MCF 10A (cell line): Measurements from ENCODE around the gene SNAPIN. TPM values are rescaled to one million over a fixed set of nuclear protein-coding genes. Genes with fewer than 3 reads are reported as not detected.
"Not testable (repeated sequence)": the region's sequence is repeated elsewhere in the genome, so short reads cannot be mapped to it uniquely, and the experiment has no call there.

ENCODE experiments used
- BruUV-seq: library from RNA; stranded (reverse); fragments of 400-500 nt; replicated peaks from 2 replicates; lab custom pipeline; 2021; lab: Mats Ljungman, UMichigan
- CTCF ChIA-PET: fragments of 300-600 bp; sonication (Branson Sonifier 250); formaldehyde crosslinking; extraction: SDS; loops from one replicate; lab custom pipeline; 2021; ENCODE audit warnings: antibody characterized with exemption, inconsistent platforms; lab: Yijun Ruan, JAX
- POLR2A ChIA-PET: fragments of 300-600, 350-650 bp; sonication (Branson Sonifier 250); formaldehyde crosslinking; extraction: SDS; loops from one replicate; lab custom pipeline; 2020; ENCODE audit warnings: antibody characterized with exemption, inconsistent platforms; lab: Yijun Ruan, JAX
- DNase-seq: peaks from one replicate; pipeline ENCODE4 v3.0.0-alpha.2; 2018; ENCODE audit not compliant: unreplicated experiment
- H3K27ac Mint-ChIP-seq: one replicate; pipeline ENCODE4 v1.8.0; 2022; ENCODE audit warnings: mild to moderate bottlenecking, low read depth, mixed read lengths; ENCODE audit not compliant: unreplicated experiment
- H3K27me3 Mint-ChIP-seq: one replicate; pipeline ENCODE4 v1.8.0; 2022; ENCODE audit warnings: mixed read lengths; ENCODE audit not compliant: insufficient read depth, unreplicated experiment
- H3K36me3 Mint-ChIP-seq: one replicate; pipeline ENCODE4 v1.8.0; 2022; ENCODE audit warnings: mild to moderate bottlenecking, moderate library complexity, mixed read lengths; ENCODE audit not compliant: insufficient read depth, unreplicated experiment
- H3K4me1 Mint-ChIP-seq: one replicate; pipeline ENCODE4 v1.8.0; 2022; ENCODE audit warnings: mixed read lengths; ENCODE audit not compliant: insufficient read depth, unreplicated experiment
- H3K4me3 Mint-ChIP-seq: one replicate; pipeline ENCODE4 v1.8.0; 2022; ENCODE audit warnings: mild to moderate bottlenecking, moderate library complexity, mixed read lengths; ENCODE audit not compliant: unreplicated experiment
- H3K9me3 Mint-ChIP-seq: one replicate; pipeline ENCODE4 v1.8.0; 2022; ENCODE audit warnings: mixed read lengths; ENCODE audit not compliant: unreplicated experiment
- intact Hi-C: fragments of 100-400 bp; cut with micrococcal nuclease; formaldehyde crosslinking; loops from 2 replicates; pipeline ENCODE4 v1.14.1; 2022
- total RNA-seq: library from RNA; stranded (reverse); gene quantifications from 2 replicates; pipeline ENCODE4 v1.2.3, GENCODE V29; 2022
- TF ChIP-seq, protein P1 (sequence below): fragments of 200-600 bp; IDR thresholded peaks from one replicate; pipeline ENCODE4 v1.8.0; 2022; ENCODE audit warnings: antibody characterized with exemption, mild to moderate bottlenecking; ENCODE audit not compliant: unreplicated experiment

SNAPIN gene
- total RNA-seq, 1 experiment from 2014 or later, result 63.7 TPM

DNA sequence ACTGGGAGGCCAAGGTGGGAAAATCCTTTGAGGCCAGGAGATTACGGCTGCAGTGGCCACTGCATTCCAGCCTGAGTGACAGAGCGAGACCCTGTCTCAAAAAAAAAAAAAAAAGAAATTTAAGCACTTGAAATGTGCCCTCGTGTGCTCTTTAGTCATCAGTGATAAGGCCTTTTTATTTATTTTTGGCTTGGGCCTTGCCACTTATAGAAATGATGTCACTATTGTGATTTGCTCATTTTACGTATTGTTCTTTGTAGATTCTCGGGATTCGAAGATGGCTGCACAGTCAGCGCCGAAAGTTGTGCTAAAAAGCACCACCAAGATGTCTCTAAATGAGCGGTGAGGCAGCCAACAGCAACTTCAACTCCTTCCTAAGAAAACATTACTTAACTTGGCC, 22.2 kb upstream of the SNAPIN start:
- Mint-ChIP-seq H3K4me3 (no peak overlapping the region), H3K27me3 (no peaks in the 10 kb centered on the region), H3K9me3 (no peaks in the 10 kb centered on the region), H3K4me1 (peaks cover 32% of the 10 kb centered on the region), H3K36me3 (peaks cover 75% of the 10 kb centered on the region), H3K27ac (peak overlapping the region; percentile 7)
- ChIA-PET CTCF (no interaction called here), POLR2A (interaction anchor here (1.2 to 46.1 kb wide), 5 partner anchors 14 to 341 kb away, joined by 3 to 1272 read pairs (median 30); partner anchors contain the start of genes JTB, S100A1, S100A13 and S100A14)
- intact Hi-C loops, result no loop called here
- DNase-seq, result no peak
- BruUV-seq, result no TSS peak
- TF ChIP-seq, protein P1, sequence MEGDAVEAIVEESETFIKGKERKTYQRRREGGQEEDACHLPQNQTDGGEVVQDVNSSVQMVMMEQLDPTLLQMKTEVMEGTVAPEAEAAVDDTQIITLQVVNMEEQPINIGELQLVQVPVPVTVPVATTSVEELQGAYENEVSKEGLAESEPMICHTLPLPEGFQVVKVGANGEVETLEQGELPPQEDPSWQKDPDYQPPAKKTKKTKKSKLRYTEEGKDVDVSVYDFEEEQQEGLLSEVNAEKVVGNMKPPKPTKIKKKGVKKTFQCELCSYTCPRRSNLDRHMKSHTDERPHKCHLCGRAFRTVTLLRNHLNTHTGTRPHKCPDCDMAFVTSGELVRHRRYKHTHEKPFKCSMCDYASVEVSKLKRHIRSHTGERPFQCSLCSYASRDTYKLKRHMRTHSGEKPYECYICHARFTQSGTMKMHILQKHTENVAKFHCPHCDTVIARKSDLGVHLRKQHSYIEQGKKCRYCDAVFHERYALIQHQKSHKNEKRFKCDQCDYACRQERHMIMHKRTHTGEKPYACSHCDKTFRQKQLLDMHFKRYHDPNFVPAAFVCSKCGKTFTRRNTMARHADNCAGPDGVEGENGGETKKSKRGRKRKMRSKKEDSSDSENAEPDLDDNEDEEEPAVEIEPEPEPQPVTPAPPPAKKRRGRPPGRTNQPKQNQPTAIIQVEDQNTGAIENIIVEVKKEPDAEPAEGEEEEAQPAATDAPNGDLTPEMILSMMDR, result no peak

DNA sequence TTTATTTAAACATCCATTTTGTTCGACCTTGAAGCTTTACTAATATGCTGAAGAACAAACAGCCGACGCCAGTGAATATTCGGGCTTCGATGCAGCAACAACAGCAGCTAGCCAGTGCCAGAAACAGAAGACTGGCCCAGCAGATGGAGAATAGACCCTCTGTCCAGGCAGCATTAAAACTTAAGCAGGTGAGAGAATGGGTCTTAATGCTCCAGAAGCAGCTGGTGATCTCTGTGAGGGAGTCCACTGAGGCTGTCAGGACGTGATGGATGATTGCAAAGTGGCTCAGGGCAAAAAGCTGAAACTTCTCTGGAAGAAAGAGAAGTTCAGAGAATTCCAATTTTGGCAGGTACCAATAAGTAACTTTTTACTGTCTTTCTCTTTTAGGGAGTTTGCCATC, 20.2 kb upstream of the SNAPIN start:
- no peak for DNase-seq
- ChIA-PET POLR2A (interaction anchor here (1.2 to 46.1 kb wide), 6 partner anchors 12 to 66 kb away, joined by 3 to 1272 read pairs (median 5); partner anchors contain the start of genes ILF2, S100A1, S100A13 and S100A14), CTCF (interaction anchor here (0.5 to 4.6 kb wide), 8 partner anchors 11 to 271 kb away, joined by 3 to 23 read pairs (median 3); partner anchors contain the start of gene S100A6)
- H3K4me1 Mint-ChIP-seq, result peaks cover 25% of the 10 kb centered on the region
- H3K27ac Mint-ChIP-seq, result no peak overlapping the region
- H3K36me3 Mint-ChIP-seq, result peaks cover 88% of the 10 kb centered on the region
- no peak overlapping the region for H3K4me3 Mint-ChIP-seq
- no TSS peak for BruUV-seq
- TF ChIP-seq, protein P1, result no peak
- intact Hi-C loops, result no loop called here
- no peaks in the 10 kb centered on the region for H3K27me3 Mint-ChIP-seq
- no peaks in the 10 kb centered on the region for H3K9me3 Mint-ChIP-seq

DNA sequence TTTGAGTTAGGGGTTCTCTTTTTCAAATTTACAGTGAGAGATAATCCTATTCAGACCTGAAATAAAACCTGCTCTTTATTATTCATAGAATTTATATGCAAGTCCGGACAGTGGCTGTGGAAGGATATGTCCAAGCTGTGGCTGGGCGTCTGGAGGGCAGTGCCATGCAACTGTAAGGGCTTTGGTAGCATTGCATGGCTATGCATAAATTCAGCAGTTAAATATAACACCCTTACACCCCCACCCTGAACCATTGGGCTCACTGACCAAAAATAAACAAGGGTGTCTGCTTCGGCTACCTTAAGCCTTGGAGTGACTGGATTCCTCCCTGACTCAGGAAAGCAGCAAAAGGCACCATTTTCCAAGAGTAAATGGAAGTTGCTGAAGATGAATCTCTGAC, 19.2 kb upstream of the SNAPIN start:
- Mint-ChIP-seq H3K27ac (no peak overlapping the region), H3K27me3 (no peaks in the 10 kb centered on the region), H3K4me3 (no peak overlapping the region), H3K9me3 (no peaks in the 10 kb centered on the region), H3K4me1 (peaks cover 27% of the 10 kb centered on the region), H3K36me3 (peaks cover 93% of the 10 kb centered on the region)
- TF ChIP-seq, protein P1, result no peak
- intact Hi-C loops, result no loop called here
- no peak for DNase-seq
- ChIA-PET POLR2A (interaction anchor here (0.6 to 46.1 kb wide), 4 partner anchors 11 to 325 kb away, joined by 3 to 1272 read pairs (median 36); partner anchors contain the start of genes S100A1, S100A13, S100A14 and S100A16), CTCF (interaction anchor here (0.7 to 4.6 kb wide), 5 partner anchors 24 to 129 kb away, joined by 3 to 23 read pairs (median 3); no protein-coding TSS in a partner anchor)
- no TSS peak for BruUV-seq

DNA sequence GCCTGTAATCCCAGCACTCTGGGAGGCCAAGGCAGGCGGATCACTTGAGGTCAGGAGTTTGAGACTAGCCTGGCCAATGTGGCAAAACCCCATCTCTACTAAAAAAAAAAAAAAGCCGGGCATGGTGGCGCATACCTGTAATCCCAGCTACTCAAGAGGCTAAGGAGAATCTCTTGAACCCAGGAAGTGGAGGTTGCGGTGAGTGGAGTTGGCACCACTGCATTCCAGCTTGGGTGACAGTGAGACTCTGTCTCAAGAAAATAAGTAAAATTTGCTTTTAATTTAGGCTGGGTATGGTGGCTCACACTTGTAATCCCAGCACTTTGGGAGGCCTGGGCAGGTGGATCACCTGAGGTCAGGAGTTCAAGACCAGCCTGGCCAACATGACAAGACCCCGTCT, 18.3 kb upstream of the SNAPIN start:
- DNase-seq, H3K9me3 Mint-ChIP-seq, H3K27ac Mint-ChIP-seq, H3K27me3 Mint-ChIP-seq, intact Hi-C loops, H3K4me3 Mint-ChIP-seq, BruUV-seq: not testable (repeated sequence)
- ChIA-PET POLR2A (interaction anchor here (0.8 to 46.1 kb wide), 4 partner anchors 10 to 25 kb away, joined by 3 to 1272 read pairs (median 38); partner anchors contain the start of genes S100A1, S100A13, S100A14 and S100A16), CTCF (interaction anchor here (0.6 to 4.6 kb wide), 8 partner anchors 11 to 1393 kb away, joined by 3 to 23 read pairs (median 4); no protein-coding TSS in a partner anchor)
- Mint-ChIP-seq H3K4me1 (peaks cover 28% of the 10 kb centered on the region), H3K36me3 (peaks cover 99% of the 10 kb centered on the region)
